ENCODE results near the gene PPP2CA.

GRCh38 chr5:134245692-134246091 is 19.8 kb upstream of the PPP2CA start:
- TF ChIP-seq POLR2A (IDR thresholded peaks at IDR 0.05; ENCODE audit: low read depth, low read length) (no peak), CTCF (conservative IDR thresholded peaks at IDR 0.05; ENCODE audit: low read depth, low read length) (no peak), MXI1 (IDR thresholded peaks at IDR 0.05; ENCODE audit: borderline replicate concordance, low read depth, low read length) (no peak), SMC3 (IDR thresholded peaks at IDR 0.05; ENCODE audit: low read depth, low read length) (no peak), RCOR1 (IDR thresholded peaks at IDR 0.05; ENCODE audit: insufficient replicate concordance, low read length) (no peak)

Data from IMR-90 (cell line).